Immature natural killer cell (primary cell): ENCODE data around the gene COL13A1. TPM values are rescaled to one million over a fixed set of nuclear protein-coding genes. Genes with fewer than 3 reads are reported as not detected.

Experiments used
- DNase-seq, 3 donors: peaks; one replicate each; pipeline ENCODE4 v3.0.0; 2022; ENCODE audit warnings: mixed read lengths in 1 of 3
- H3K27ac Mint-ChIP-seq, 6 donors: one replicate each; pipeline ENCODE4 v1.8.0; 2020; ENCODE audit warnings: mixed read lengths in 6 of 6, mild to moderate bottlenecking in 5 of 6, inconsistent platforms in 4 of 6, moderate library complexity in 3 of 6
- H3K27me3 Mint-ChIP-seq, 3 donors: one replicate each; pipeline ENCODE4 v1.8.0; 2020 to 2021; ENCODE audit warnings: low read depth in 3 of 3, mild to moderate bottlenecking in 3 of 3, mixed read lengths in 3 of 3, moderate library complexity in 3 of 3, inconsistent platforms in 1 of 3
- H3K36me3 Mint-ChIP-seq, 3 donors: one replicate each; pipeline ENCODE4 v1.8.0; 2020; ENCODE audit warnings: mixed read lengths in 3 of 3, inconsistent platforms in 2 of 3, mild to moderate bottlenecking in 2 of 3
- H3K4me1 Mint-ChIP-seq, 2 donors: one replicate each; pipeline ENCODE4 v1.8.0; 2020; ENCODE audit warnings: inconsistent platforms in 2 of 2, mild to moderate bottlenecking in 2 of 2, mixed read lengths in 2 of 2, moderate library complexity in 1 of 2
- H3K4me3 Mint-ChIP-seq, 5 donors: one replicate each; pipeline ENCODE4 v1.8.0; 2020; ENCODE audit warnings: mild to moderate bottlenecking in 5 of 5, mixed read lengths in 5 of 5, inconsistent platforms in 3 of 5, moderate library complexity in 3 of 5
- H3K9me3 Mint-ChIP-seq, 6 donors: one replicate each; pipeline ENCODE4 v1.8.0; 2020; ENCODE audit warnings: mild to moderate bottlenecking in 6 of 6, mixed read lengths in 6 of 6, inconsistent platforms in 4 of 6, moderate library complexity in 3 of 6
- polyA plus RNA-seq, 3 donors: library from polyadenylated mRNA; unstranded; fragments of 300-500 nt; fragmentation: Illumina TruSeq; gene quantifications; one replicate each; pipeline ENCODE4 v1.2.3, GENCODE V29; 2021

Gene COL13A1
- polyA plus RNA-seq, 3 donors from 2014 or later, result 1.0 to 6.0 (median 1.6) TPM

DNA sequence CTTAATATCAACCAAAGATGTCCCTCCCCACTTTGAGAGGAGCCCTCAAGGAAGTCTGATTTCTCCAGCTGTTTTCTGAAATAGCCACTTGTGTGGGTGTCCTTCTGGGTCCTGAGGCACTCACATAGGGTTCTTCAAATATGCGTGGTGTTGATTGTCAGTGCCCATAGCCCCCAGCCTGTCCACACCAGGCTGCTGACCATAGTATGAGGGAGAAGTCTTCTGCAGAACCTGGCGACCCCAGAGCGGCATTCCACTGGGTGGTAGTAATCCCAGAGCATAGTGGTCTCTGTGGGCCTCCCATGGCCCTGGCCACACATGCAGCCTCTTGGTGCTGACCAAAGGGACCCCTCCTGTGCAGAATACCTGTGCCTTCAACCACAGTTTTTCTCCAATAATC lies 168.3 kb downstream of the COL13A1 start:
- H3K4me3 Mint-ChIP-seq, result no peak overlapping the region
- H3K4me1 Mint-ChIP-seq, result no peaks in the 10 kb centered on the region
- H3K9me3 Mint-ChIP-seq, result no peaks in the 10 kb centered on the region
- H3K36me3 Mint-ChIP-seq, result no peaks in the 10 kb centered on the region
- H3K27ac Mint-ChIP-seq, result no peak overlapping the region
- peaks cover 9 to 12% (median 10%) of the 10 kb centered on the region in 3 donors for H3K27me3 Mint-ChIP-seq
- DNase-seq, result no peak

GRCh38 chr10:69972981-69973397 lies 171.3 kb downstream of the COL13A1 start:
- no peak for DNase-seq
- Mint-ChIP-seq H3K27ac (no peak overlapping the region), H3K4me3 (no peak overlapping the region), H3K4me1 (peaks cover 0 to 9% of the 10 kb centered on the region in 2 donors), H3K9me3 (no peaks in the 10 kb centered on the region), H3K36me3 (no peaks in the 10 kb centered on the region), H3K27me3 (peaks cover 13 to 17% (median 14%) of the 10 kb centered on the region in 3 donors)

DNA sequence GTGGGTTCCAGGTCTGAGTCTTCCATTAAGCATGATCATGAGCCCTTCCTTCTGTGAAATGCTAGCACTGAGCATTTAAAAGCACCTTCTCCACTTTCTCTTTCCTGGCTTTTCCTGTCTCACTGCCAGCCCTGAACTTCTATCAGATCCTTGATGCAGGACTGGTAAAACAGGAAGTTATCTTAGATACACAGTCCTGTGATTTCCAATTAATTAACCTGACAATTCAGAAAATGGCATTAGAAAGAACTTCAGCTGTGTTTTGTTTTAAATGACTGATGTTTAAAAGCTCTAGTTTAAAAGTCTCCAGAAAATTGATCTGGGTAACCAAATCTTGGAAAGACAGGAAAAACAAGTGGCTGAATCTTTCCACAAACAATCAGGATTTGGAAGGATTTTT lies 172.0 kb downstream of the COL13A1 start:
- Mint-ChIP-seq H3K27ac (no peak overlapping the region), H3K36me3 (no peaks in the 10 kb centered on the region), H3K4me3 (no peak overlapping the region), H3K4me1 (peaks cover 0 to 9% of the 10 kb centered on the region in 2 donors), H3K9me3 (peaks cover 0 to 2% (median 0%) of the 10 kb centered on the region in 6 donors), H3K27me3 (peaks cover 15 to 17% (median 16%) of the 10 kb centered on the region in 3 donors)
- DNase-seq, result no peak

DNA sequence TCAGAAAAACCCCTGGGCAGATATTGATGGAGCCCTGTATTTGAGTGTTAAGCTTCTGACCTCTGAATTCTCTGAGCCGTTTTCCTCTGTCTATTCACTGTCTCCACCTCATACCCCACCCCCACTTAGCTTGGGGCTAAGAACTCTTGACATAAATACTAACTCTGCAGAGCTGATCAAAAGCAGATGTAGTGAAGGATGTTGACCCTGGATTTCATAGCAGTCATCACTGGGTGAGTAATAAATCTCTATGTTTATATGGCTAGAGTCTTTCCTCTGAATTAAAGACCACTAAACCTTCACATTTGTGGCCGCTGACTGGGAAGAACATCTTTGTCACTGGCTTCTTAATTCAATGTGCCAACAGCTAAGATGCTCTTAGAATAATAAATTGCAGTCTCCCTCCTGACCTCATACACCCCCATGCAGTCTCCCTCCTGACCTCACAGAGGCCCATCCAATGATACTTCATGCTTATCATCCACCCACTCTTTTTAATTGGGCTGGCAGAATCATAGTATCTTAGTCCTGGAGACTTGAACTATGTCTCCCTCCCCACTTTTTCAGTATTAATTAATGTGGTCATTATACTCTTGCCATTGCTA lies 172.9 kb downstream of the COL13A1 start:
- H3K36me3 Mint-ChIP-seq, result peaks cover 0 to 5% (median 0%) of the 10 kb centered on the region in 3 donors
- H3K4me1 Mint-ChIP-seq, result peaks cover 0 to 9% of the 10 kb centered on the region in 2 donors
- H3K27ac Mint-ChIP-seq, result no peak overlapping the region
- H3K4me3 Mint-ChIP-seq, result no peak overlapping the region
- peaks cover 0 to 9% (median 2%) of the 10 kb centered on the region in 6 donors for H3K9me3 Mint-ChIP-seq
- DNase-seq, result no peak
- peaks cover 15 to 17% (median 16%) of the 10 kb centered on the region in 3 donors for H3K27me3 Mint-ChIP-seq

- DNase-seq, result no peak
- Mint-ChIP-seq H3K9me3 (peaks cover 12 to 30% (median 17%) of the 10 kb centered on the region in 6 donors), H3K36me3 (peaks cover 0 to 18% (median 15%) of the 10 kb centered on the region in 3 donors), H3K27ac (no peak overlapping the region), H3K4me1 (peaks cover 0 to 9% of the 10 kb centered on the region in 2 donors), H3K27me3 (peaks cover 19 to 24% (median 23%) of the 10 kb centered on the region in 3 donors), H3K4me3 (no peak overlapping the region)
These were observed 175.3 kb downstream of the COL13A1 start for GRCh38 chr10:69976795-69977546.

DNA sequence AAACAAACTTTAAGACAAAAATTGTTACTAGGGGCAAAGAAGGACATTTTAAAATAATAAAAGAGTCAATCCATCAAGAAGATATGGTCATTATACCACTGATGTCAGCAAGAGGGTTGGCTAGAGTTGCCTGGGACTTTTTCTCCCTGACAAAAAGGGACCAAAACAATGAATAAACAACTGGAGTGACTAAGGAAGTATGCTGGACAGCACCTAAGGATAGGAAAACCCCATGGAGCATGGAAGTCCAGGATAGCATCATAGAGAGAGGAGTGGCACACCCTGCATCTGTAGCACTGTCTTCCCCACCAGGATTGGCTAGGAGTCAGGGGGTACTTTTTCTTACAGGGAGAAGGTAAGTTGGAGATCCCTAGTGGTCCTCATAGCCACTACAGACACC lies 177.5 kb downstream of the COL13A1 start:
- Mint-ChIP-seq H3K4me3 (no peak overlapping the region), H3K36me3 (peaks cover 0 to 18% (median 16%) of the 10 kb centered on the region in 3 donors), H3K27me3 (peaks cover 15 to 27% (median 19%) of the 10 kb centered on the region in 3 donors), H3K27ac (no peak overlapping the region), H3K9me3 (peaks cover 12 to 31% (median 17%) of the 10 kb centered on the region in 6 donors), H3K4me1 (peaks cover 0 to 9% of the 10 kb centered on the region in 2 donors)
- DNase-seq, result no peak

- Mint-ChIP-seq H3K36me3 (peaks cover 0 to 18% (median 16%) of the 10 kb centered on the region in 3 donors), H3K4me1 (peaks cover 0 to 9% of the 10 kb centered on the region in 2 donors), H3K27me3 (peaks cover 15 to 27% (median 17%) of the 10 kb centered on the region in 3 donors), H3K4me3 (no peak overlapping the region), H3K27ac (no peak overlapping the region), H3K9me3 (peaks cover 12 to 31% (median 17%) of the 10 kb centered on the region in 6 donors)
- DNase-seq, result no peak
These were observed 179.0 kb downstream of the COL13A1 start for GRCh38 chr10:69980672-69981071.

DNA sequence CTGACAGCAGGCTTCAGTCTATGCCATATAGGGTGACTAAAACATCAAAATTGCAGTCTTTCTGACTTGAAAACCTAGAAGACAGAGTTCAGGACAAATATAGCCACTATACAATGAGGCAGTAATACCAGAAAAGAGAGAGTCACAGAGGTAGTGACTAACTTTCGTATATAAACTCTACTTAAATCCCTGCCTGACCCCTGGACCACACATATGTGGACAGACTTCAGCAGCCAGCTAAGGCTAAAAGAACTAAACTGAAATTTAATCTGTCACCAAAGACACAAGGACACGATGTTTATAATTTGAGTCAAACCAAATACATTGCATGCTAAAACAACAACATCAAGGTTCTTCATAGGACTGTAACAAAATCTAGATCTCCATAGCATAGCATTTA lies 186.4 kb downstream of the COL13A1 start:
- Mint-ChIP-seq H3K9me3 (no peaks in the 10 kb centered on the region), H3K36me3 (no peaks in the 10 kb centered on the region), H3K27ac (no peak overlapping the region), H3K27me3 (peaks cover 3 to 4% (median 4%) of the 10 kb centered on the region in 3 donors), H3K4me3 (no peak overlapping the region), H3K4me1 (no peaks in the 10 kb centered on the region)
- no peak for DNase-seq

GRCh38 chr10:69991151-69991550 lies 189.4 kb downstream of the COL13A1 start:
- no peak for DNase-seq
- Mint-ChIP-seq H3K36me3 (no peaks in the 10 kb centered on the region), H3K4me1 (no peaks in the 10 kb centered on the region), H3K27me3 (no peaks in the 10 kb centered on the region), H3K4me3 (no peak overlapping the region), H3K9me3 (no peaks in the 10 kb centered on the region), H3K27ac (no peak overlapping the region)

- H3K4me3 Mint-ChIP-seq, result no peak overlapping the region
- no peaks in the 10 kb centered on the region for H3K9me3 Mint-ChIP-seq
- peaks cover 0 to 2% (median 0%) of the 10 kb centered on the region in 3 donors for H3K27me3 Mint-ChIP-seq
- no peak overlapping the region for H3K27ac Mint-ChIP-seq
- DNase-seq, result peak in 1 of 3 donors; percentile 3
- H3K4me1 Mint-ChIP-seq, result no peaks in the 10 kb centered on the region
- no peaks in the 10 kb centered on the region for H3K36me3 Mint-ChIP-seq
These were observed 192.6 kb downstream of the COL13A1 start for GRCh38 chr10:69994262-69994661.

GRCh38 chr10:69996611-69997010 lies 194.9 kb downstream of the COL13A1 start:
- H3K4me1 Mint-ChIP-seq, result no peaks in the 10 kb centered on the region
- DNase-seq, result no peak
- H3K9me3 Mint-ChIP-seq, result no peaks in the 10 kb centered on the region
- H3K4me3 Mint-ChIP-seq, result no peak overlapping the region
- no peak overlapping the region for H3K27ac Mint-ChIP-seq
- H3K27me3 Mint-ChIP-seq, result peaks cover under 1 to 5% (median 2%) of the 10 kb centered on the region in 3 donors
- no peaks in the 10 kb centered on the region for H3K36me3 Mint-ChIP-seq

- no peak overlapping the region for H3K27ac Mint-ChIP-seq
- no peaks in the 10 kb centered on the region for H3K36me3 Mint-ChIP-seq
- H3K9me3 Mint-ChIP-seq, result no peaks in the 10 kb centered on the region
These were observed 198.6 kb downstream of the COL13A1 start for GRCh38 chr10:70000262-70000661.

DNA sequence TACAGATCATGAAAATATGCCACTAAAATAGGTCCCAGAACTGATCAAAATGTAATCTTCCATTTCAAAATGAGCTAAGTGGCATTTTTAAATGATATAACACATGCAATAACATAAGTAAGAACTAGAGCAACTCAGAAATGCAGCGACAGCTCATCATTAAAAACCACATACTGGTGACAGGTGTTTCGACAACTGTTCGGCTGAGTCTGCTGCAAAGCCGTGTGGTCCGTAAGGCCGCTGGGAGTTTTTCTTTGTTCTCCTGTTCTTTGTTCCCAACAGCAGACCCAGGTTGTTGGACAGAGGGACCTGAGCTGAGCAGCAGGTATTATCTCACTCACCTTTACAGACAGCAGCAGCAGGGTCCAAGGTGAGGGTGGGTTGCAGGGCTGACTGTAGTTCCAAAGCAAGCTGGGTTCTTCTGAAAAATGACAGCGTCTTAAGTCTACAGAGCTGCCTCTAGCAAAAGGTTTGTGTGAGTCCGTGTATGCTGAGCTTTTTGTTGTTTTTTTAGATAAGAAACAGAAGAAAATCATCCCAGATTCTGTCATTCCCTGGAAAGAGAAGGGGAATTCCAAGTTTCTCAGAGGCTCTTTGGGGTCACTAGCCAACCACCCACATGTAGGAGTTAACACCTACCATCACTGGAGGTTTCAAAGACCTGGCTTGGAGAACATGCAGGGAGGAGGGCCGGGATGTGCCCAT lies 205.6 kb downstream of the COL13A1 start:
- Mint-ChIP-seq H3K36me3 (no peaks in the 10 kb centered on the region), H3K4me1 (no peaks in the 10 kb centered on the region), H3K27me3 (peaks cover 5 to 13% (median 10%) of the 10 kb centered on the region in 3 donors), H3K9me3 (no peaks in the 10 kb centered on the region), H3K27ac (no peak overlapping the region), H3K4me3 (no peak overlapping the region)
- DNase-seq, result no peak

More at GRCh38 chr10:70000262-70000661, 198.6 kb downstream of the COL13A1 start:
- H3K27me3 Mint-ChIP-seq, result peaks cover 2 to 12% (median 4%) of the 10 kb centered on the region in 3 donors
- H3K4me3 Mint-ChIP-seq, result no peak overlapping the region
- no peak for DNase-seq
- H3K4me1 Mint-ChIP-seq, result no peaks in the 10 kb centered on the region
